ENCODE measurements around the gene DHRS7B. TPM values are rescaled to one million over a fixed set of nuclear protein-coding genes. Genes with fewer than 3 reads are reported as not detected.

The DHRS7B gene
- polyA plus RNA-seq, 1 donor (not counting 4 experiments of a cell fraction or from before 2014, with no cell fraction given): 33.8 TPM

GRCh38 chr17:21164620-21165019, 37.9 kb downstream of the DHRS7B start:
- dilution Hi-C loops (cut with MboI; ENCODE audit: extremely low pct_ligation_motif_present, low sequenced_read_pairs): no loop called here
- no peak overlapping the region for H3K9ac ChIP-seq (ENCODE audit: control insufficient read depth, extremely low read depth, insufficient read depth, low read length)

DNA sequence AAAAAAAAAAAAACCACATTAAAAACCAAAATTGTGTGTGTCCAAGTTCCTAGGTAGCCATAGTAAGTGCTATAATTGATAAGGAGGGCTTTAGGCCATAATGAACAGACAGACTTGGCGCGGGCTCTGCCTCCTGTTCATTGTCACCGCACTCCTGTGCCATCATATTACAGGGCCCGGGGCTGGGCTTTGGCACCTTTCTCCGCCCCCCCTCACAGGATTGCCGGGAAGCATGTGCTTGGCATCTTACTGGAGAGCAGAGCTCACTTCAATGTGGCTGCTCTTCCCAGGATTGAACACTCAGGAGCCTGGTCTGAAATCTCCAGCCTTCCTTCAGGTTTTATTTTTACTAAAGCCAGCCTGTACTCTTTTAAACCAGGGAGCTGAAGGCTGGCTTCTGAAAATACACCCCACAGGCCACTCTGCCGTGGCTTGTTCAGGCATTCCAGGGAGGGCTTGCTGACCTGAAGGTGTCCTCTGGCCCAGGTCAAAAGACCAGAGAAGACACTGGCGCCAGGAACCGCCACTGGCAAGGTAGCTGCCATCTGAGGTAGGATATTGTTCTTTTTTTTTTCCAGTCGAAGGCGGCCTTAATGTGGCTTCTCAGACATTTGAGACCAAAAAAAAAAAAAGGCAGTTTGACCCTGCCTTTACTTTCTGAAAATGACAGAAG, 39.3 kb downstream of the DHRS7B start:
- H3K4me2 ChIP-seq (ENCODE audit: control insufficient read depth, extremely low read depth, insufficient read depth, low read depth, low read length): no peak overlapping the region
- no peaks in the 10 kb centered on the region for H3K27me3 ChIP-seq (ENCODE audit: control insufficient read depth, extremely low read depth, insufficient read depth, low read length)
- no peak overlapping the region for H3K9ac ChIP-seq (ENCODE audit: control insufficient read depth, extremely low read depth, insufficient read depth, low read length)
- no peak for TF ChIP-seq EZH2 (IDR thresholded peaks at IDR 0.05; ENCODE audit: low read length)
- TF ChIP-seq, protein P1, sequence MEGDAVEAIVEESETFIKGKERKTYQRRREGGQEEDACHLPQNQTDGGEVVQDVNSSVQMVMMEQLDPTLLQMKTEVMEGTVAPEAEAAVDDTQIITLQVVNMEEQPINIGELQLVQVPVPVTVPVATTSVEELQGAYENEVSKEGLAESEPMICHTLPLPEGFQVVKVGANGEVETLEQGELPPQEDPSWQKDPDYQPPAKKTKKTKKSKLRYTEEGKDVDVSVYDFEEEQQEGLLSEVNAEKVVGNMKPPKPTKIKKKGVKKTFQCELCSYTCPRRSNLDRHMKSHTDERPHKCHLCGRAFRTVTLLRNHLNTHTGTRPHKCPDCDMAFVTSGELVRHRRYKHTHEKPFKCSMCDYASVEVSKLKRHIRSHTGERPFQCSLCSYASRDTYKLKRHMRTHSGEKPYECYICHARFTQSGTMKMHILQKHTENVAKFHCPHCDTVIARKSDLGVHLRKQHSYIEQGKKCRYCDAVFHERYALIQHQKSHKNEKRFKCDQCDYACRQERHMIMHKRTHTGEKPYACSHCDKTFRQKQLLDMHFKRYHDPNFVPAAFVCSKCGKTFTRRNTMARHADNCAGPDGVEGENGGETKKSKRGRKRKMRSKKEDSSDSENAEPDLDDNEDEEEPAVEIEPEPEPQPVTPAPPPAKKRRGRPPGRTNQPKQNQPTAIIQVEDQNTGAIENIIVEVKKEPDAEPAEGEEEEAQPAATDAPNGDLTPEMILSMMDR (optimal IDR thresholded peaks at IDR 0.05 in 1 of 3, IDR thresholded peaks at IDR 0.05 in 1 of 3, conservative IDR thresholded peaks at IDR 0.05 in 1 of 3; ENCODE audit: extremely low read depth in 1 of 3, insufficient read depth in 2 of 3, low read length in 3 of 3): no peak
- no peaks in the 10 kb centered on the region for H4K20me1 ChIP-seq (ENCODE audit: control insufficient read depth, extremely low read depth, insufficient read depth, low read length)
- H3K79me2 ChIP-seq (ENCODE audit: control insufficient read depth, insufficient read depth, low read length): no peaks in the 10 kb centered on the region
- FAIRE-seq (no peak), DNase-seq (ENCODE audit: low read depth, low spot score) (no peak)
- no peak overlapping the region for H3K27ac ChIP-seq (ENCODE audit: control insufficient read depth, insufficient read depth, low read length)
- dilution Hi-C loops (cut with MboI; ENCODE audit: extremely low pct_ligation_motif_present, low sequenced_read_pairs): no loop called here
- no peaks in the 10 kb centered on the region for H3K9me3 ChIP-seq (ENCODE audit: control insufficient read depth, low read depth, low read length)
- H3K4me3 ChIP-seq (ENCODE audit: control insufficient read depth in 2 of 3, extremely low read depth in 1 of 3, insufficient read depth in 2 of 3, low read depth in 1 of 3, low read length in 3 of 3): no peak overlapping the region
- H3K9me1 ChIP-seq (ENCODE audit: control insufficient read depth, extremely low read depth, insufficient read depth, low read length): no peaks in the 10 kb centered on the region
- no peaks in the 10 kb centered on the region for H3K4me1 ChIP-seq (ENCODE audit: control insufficient read depth, extremely low read depth, insufficient read depth, low read length)
- H2AFZ ChIP-seq (ENCODE audit: control insufficient read depth, low read length): no peak overlapping the region
- H3K36me3 ChIP-seq (ENCODE audit: control insufficient read depth in 2 of 2, extremely low read depth in 1 of 2, insufficient read depth in 2 of 2, low read length in 2 of 2): no peaks in the 10 kb centered on the region

More at GRCh38 chr17:21164620-21165019, 37.9 kb downstream of the DHRS7B start:
- Histone ChIP-seq H3K27ac (ENCODE audit: control insufficient read depth, insufficient read depth, low read length) (no peak overlapping the region), H3K4me3 (ENCODE audit: control insufficient read depth in 2 of 3, extremely low read depth in 1 of 3, insufficient read depth in 2 of 3, low read depth in 1 of 3, low read length in 3 of 3) (no peak overlapping the region), H2AFZ (ENCODE audit: control insufficient read depth, low read length) (no peak overlapping the region), H3K4me1 (ENCODE audit: control insufficient read depth, extremely low read depth, insufficient read depth, low read length) (no peaks in the 10 kb centered on the region), H3K9me3 (ENCODE audit: control insufficient read depth, low read depth, low read length) (no peaks in the 10 kb centered on the region), H4K20me1 (ENCODE audit: control insufficient read depth, extremely low read depth, insufficient read depth, low read length) (no peaks in the 10 kb centered on the region), H3K4me2 (ENCODE audit: control insufficient read depth, extremely low read depth, insufficient read depth, low read depth, low read length) (no peak overlapping the region), H3K79me2 (ENCODE audit: control insufficient read depth, insufficient read depth, low read length) (no peaks in the 10 kb centered on the region), H3K9me1 (ENCODE audit: control insufficient read depth, extremely low read depth, insufficient read depth, low read length) (no peaks in the 10 kb centered on the region), H3K27me3 (ENCODE audit: control insufficient read depth, extremely low read depth, insufficient read depth, low read length) (no peaks in the 10 kb centered on the region), H3K36me3 (ENCODE audit: control insufficient read depth in 2 of 2, extremely low read depth in 1 of 2, insufficient read depth in 2 of 2, low read length in 2 of 2) (no peaks in the 10 kb centered on the region)
- no peak for TF ChIP-seq EZH2 (IDR thresholded peaks at IDR 0.05; ENCODE audit: low read length)
- TF ChIP-seq, protein P1 (optimal IDR thresholded peaks at IDR 0.05 in 1 of 3, IDR thresholded peaks at IDR 0.05 in 1 of 3, conservative IDR thresholded peaks at IDR 0.05 in 1 of 3; ENCODE audit: extremely low read depth in 1 of 3, insufficient read depth in 2 of 3, low read length in 3 of 3): no peak
- FAIRE-seq (no peak), DNase-seq (ENCODE audit: low read depth, low spot score) (no peak)
